Urothelium cell line (cell line): ENCODE results near the gene FIBP.
"Not testable (repeated sequence)": the region's sequence is repeated elsewhere in the genome, so short reads cannot be mapped to it uniquely, and the experiment has no call there.

Experiments
- DNase-seq: peaks from one replicate; pipeline ENCODE4 v3.0.0; 2011; ENCODE audit warnings: low spot score, mixed read lengths
- FAIRE-seq: peaks from 2 replicates; lab custom pipeline; 2011; peaks lifted over from hg19 to GRCh38; lab: Jason Lieb, UNC

FIBP gene

GRCh38 chr11:65915101-65915820 lies 27.0 kb upstream of the FIBP start:
- peak; percentile 44 for FAIRE-seq

GRCh38 chr11:65912845-65913244 lies 24.6 kb upstream of the FIBP start:
- no peak for FAIRE-seq
- no peak for DNase-seq

More at GRCh38 chr11:65915101-65915820, 27.0 kb upstream of the FIBP start:
- no peak for DNase-seq

GRCh38 chr11:65911682-65912568 lies 23.7 kb upstream of the FIBP start:
- DNase-seq (peak; percentile 79), FAIRE-seq (no peak)

DNA sequence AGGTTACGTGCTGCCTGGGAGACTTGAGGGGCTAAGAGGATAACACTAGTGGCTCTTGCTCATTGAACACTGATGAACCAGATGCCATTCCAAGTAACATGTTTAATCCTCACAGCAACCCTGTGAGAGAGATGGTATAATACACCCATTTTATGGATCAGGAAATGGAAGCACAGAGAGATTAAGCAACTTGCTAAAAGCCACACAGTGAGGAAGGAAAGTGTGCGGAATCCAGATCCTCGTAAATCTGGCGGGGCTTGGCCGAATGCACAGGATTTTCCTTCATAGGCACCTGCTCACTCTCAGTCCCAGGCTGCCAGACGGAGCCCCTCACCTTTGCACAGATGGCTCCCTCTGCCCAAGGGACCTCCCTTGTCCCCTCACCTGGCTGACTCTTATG lies 19.6 kb upstream of the FIBP start:
- no peak for FAIRE-seq

GRCh38 chr11:65906602-65907001 lies 18.3 kb upstream of the FIBP start:
- no peak for DNase-seq
- FAIRE-seq = no peak

More for the DNA sequence above, 19.6 kb upstream of the FIBP start:
- no peak for DNase-seq

GRCh38 chr11:65903715-65904114 lies 15.4 kb upstream of the FIBP start:
- DNase-seq (no peak), FAIRE-seq (no peak)

DNA sequence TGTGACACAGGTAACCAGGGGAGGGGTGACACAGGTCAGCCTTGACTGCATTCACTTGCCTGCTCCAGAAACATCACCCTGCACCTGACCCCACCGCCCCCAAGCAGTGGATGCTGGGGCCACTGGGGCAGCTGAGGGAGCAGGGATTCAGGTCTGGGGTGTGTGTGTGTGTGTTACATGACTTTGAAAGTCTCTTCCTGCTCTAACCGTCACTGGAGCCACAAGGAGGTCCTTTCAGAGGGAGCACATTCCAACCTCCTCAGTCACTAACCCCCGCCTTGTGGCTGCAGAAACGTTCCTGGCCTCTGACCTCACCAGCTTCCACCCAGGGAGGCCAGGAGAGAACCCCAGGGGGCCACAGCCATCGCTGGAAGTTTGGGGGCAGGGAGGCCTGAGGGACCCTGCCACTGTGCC lies 14.8 kb upstream of the FIBP start:
- DNase-seq = peak; percentile 82
- no peak for FAIRE-seq

DNA sequence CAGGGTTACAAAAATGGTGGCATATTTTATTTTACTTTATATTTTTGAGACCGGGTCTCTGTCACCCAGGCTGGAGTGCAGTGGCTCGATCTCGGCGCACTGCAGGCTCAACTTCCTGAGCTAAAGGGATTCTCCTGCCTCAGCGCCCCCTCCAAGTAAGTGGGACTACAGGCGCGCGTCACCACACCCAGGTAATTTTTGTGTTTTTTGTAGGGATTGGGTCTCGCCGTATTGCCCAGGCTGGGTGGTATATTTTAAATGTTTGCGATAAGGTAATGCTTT lies 12.6 kb upstream of the FIBP start:
- FAIRE-seq (no peak), DNase-seq (no peak)

DNA sequence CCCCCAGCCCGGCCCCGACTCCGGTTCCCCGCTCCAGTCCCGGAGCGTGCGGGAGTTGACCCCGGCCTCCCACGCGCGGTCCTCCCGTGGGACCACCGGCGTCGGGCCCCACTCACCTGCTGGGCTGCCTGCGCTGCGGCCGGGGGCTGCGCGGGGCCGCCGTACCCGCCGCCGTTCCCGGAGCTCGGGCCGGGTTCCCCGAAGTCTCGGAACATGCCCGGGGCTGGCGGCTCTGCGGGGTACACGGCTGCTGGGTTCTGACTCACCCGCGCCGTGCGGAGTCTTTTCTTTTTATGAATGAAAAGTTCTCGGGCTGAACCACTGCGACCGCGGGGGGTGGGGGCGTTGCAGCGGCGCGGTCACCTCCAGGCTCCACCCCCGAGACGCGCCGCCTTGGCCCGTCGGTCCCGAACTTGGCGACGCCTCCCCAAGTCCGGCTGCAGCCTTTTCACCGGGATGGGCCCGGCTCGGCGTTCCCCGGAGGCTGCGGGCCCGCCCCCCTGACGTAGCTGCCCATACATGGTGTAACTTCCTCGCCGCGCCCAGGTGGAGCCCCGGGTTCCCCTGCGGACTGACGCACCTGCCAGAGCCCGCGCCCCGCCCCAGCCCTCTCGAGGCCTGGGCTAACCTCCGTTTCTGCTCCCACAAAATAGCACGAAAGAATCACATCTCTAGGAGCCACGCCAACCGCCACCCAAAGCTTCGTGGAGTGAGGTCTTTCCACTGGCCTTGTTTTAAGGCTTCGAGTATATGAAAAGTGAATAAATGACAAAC lies 12.0 kb upstream of the FIBP start, which contains the start of gene FOSL1:
FOSL1 (minus strand) TSS at position 264 of the 774 bp plus-strand sequence; CDS start at position 215, 49 bp downstream.
- FAIRE-seq = no peak

DNA sequence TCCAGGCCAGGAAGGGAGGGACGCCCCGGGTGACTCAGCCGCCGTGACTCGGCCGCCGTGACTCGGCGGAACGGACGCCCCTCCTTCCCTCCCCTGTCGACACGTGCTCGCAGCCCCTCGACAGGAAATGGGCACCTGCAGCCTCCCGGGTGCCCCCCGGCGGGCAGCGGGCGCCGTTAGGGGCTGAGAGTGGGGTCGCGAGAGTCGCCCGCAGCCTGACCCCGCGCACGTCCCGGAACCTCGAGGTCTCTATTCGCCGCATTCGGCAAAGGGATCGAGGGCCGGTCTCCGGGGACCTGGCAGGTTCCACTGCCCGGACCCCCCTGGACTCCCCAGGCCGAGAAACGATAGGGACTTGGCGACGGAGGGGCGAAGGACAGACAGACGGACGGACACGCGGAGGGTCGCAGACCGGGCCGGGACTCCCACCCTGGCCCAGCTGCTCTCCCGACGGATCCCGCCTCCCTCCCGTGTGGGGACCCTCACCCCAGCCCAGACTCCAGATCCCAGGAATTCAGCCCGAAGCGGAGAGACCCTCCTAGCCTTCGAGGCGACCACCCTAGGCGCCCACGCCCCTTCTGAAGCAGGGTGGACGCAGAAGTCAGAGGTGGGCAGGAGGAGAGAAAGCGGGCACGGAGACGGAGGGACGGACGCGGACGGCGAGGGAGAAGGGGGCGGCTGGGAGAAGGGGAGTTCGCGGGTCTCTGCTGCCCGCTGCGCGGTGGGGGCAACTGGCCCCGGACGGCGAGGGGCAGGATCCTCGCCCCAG lies 11.3 kb upstream of the FIBP start:
- DNase-seq (peak; percentile 79), FAIRE-seq (no peak)

More for the DNA sequence above, 12.0 kb upstream of the FIBP start, which contains the start of gene FOSL1:
- DNase-seq = peak; percentile 93

DNA sequence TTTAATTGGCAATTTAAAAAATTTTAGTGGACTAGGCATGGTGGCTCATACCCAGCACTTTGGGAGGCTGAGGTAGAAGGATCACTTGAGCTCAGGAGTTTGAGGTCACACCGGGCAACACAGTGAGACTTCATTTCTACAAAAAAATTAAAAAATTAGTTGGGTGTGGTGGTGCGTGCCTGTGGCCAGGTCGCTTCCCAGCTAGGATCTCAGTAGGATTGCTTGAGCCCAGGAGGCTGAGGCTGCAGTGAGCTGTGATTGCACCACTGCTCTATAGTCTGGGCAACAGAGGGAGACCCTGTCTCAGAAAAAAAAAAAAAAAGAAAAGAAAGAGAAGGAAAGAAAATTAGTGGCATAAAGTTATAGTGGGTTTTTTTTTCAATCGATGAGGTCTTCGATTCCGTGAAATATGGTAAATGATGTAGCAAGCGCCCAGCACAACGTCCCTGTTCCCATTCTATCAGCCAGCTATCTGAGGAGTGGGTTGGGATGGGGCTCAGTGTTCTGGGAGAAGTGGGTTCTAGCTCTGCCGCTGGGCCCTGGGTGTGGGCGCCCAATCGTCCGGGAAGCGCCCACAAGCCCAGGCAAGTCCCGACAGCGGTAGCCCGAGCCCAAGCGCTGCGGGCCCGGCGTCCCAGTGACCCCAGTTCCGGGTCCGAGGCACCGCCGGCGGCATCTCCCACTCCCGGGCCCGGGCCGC lies 10.5 kb upstream of the FIBP start:
- FAIRE-seq = no peak
- DNase-seq = no peak

DNA sequence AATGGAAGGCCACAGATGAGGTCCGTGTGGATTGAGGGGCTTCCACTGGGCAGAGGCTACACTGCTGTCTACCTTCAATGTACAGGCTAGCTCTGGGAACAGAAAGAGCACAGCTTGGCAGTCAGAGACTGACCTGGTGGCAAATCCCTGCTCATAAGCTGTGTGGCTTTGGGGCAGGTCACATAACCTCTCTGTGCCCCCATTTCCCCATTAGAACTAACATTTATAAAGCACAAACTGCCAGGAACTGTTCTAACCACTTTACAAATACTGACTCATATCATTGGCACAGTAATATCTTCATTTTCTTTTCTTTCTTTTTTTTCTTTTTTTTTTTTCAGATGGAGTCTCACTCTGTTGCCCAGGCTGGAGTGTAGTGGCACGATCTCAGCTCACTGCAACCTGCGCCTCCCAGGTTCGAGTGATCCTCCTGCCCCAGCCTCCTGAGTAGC lies 8.8 kb upstream of the FIBP start:
- FAIRE-seq (no peak), DNase-seq (no peak)

- no peak for DNase-seq
- no peak for FAIRE-seq
Measured at GRCh38 chr11:65896034-65896999, 8.0 kb upstream of the FIBP start.

GRCh38 chr11:65895482-65895981 lies 7.3 kb upstream of the FIBP start:
- no peak for DNase-seq
- no peak for FAIRE-seq

DNA sequence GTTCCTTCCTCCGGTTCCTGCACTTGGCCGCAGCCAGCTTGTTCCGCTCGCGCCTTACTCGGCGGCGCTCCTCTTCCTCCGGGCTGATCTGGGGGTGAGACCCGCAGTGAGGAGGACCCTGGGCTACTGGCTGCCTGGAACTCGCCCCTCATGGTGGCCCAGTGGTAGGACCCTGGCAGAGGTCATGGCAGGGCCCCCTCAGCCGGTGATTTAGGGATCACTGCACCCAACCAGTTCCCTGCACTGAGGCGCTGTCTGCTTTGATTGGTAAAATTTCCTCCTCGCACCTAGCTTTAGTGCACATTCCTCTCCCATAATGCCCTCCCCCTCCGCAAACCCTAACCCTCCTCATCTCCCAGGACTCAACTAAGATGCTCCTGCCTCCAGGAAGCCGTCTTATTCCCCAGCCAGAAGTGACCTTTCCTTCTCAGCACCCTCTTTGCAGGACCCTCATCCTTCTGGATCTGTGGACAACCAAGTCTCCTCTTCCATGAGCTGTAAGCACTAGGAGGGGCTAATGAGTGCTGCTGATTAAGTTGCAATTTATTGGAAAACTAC lies 5.8 kb upstream of the FIBP start:
- FAIRE-seq (no peak), DNase-seq (no peak)

- DNase-seq = no peak
- no peak for FAIRE-seq
Measured at GRCh38 chr11:65892661-65893317, 4.5 kb upstream of the FIBP start.

DNA sequence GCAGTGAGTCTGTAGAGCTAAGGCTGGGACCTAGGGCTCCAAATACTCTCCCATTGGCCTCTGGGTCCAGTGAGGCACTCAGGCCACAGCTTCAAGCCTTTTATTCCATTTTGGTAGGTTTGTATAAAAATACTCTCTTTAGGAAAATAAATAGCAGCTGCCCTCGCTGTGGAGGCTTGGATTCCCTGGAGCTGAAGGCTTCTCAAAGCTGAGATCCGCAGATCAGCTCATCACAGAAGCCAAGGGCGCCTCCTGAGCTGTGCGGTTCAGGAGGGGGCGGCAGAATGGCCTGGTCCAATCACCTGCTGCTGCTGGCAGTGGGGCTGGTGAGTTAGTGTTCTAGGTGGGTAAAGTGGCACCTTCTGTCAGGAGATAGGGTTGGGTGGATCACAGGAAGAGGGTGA lies 3.9 kb upstream of the FIBP start:
- not testable (repeated sequence) for FAIRE-seq, DNase-seq
